Skin of body (tissue), 2 donors: ENCODE data around the gene ILK. TPM values are rescaled to one million over a fixed set of nuclear protein-coding genes. Genes with fewer than 3 reads are reported as not detected.

ENCODE experiments used
- DNase-seq: peaks from one replicate; lab custom pipeline; 2025; lab: John Stamatoyannopoulos, UW
- total RNA-seq: library from RNA; depleted of rRNA; stranded (reverse); fragments of >200 nt; gene quantifications from one replicate; pipeline ENCODE4 v1.2.3, GENCODE V29; 2014

ILK gene
- total RNA-seq, 1 donor from 2014 or later: 104 TPM

DNA sequence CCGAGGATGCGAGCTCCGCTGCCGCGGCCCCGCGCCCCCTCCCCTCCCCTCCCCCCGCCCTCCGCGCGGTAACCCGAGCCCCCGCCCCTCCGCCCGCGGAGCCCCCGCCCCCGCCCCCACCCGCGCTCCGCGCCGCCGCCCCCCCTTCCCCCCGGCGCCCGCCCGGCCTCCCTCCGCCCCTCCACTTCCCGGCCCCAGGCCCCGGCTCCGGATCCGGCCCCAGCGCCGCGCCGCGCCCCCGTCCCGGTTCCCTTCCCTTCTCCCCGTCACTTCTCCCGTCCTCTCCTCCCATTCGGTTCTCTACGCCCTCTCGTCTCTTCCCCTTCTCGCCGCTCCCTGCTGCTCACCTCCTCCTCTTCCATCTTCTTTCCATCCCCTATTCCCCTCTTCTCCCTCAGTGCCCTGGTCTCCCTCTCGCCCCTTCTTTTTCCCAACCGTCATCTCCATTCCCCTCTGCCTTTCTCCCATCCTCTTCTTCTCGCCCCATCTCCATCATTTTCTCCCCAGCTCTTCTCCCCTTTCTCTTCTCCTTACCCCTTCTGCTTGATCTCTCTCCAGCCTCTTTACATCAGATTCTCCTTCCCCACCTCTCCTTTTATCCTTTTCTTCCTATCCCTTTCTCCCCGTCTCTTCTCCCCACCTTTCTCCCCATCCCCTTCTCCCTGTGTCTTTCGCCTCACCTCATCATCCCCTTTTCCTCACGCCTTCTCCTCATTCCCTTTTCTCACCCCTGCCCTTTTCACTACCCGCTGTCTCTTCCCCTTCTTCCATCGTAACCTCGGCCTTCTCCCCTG, 52.4 kb downstream of the ILK start, which contains the start of gene DCHS1:
Gene DCHS1, minus strand, starts transcription at position 20 of the 794 bp plus-strand sequence. CDS start 14,196 bp downstream, outside the sequence.
- DNase-seq: peak; percentile 39

DNA sequence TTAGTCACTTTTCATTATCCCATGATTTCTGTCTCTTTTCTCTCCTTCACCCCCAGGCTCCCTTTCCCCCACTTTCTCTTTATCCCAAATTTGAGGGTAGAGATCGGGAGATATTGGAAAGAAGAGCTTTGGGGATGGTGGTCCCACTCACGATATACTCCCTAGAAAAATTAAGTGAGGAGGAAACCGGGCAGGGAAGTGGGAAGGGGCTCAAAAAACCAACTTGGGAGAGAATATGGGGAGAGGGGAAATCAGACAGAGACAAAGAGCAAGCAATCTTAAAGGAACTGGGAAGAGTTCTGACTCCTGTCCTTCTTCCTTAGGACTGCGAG, 53.0 kb downstream of the ILK start:
- no peak for DNase-seq

DNA sequence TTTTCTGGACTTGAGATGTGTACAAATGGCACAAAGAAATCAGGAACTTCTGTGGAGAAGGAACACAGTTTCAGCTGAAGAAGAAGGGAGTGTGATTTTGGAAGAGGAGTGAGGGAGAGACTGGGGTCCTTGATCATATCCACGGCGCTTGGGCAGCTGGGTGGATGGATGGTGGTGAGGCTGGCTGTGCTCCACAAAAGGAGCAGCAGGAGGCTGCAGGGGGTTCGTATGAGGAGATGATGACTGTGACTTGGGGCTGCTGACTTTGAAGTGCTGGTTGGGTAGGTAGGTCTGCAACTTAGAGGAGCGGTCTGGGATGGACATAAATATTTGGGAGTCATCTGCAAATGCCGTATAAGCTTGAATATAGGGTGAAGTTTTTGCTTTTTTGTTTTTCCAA, 53.4 kb downstream of the ILK start:
- no peak for DNase-seq

DNA sequence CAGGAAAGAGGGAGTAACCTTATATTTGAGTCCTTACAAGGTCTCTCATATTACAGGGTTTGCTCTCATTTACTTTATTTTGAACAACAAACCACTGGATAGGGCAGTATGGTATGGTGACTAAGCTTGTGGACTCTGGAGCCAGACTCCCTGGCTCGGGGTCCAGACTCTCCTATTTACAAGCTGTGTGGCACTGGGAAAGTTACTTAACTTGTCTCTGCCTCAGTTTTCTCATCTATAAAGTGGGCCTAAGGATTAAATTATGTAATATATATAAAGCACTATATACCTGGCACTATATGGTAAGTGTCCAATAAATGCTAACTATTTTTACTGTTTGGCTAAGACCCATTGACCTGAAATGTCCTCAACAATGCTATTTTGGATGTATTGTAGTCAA, 53.8 kb downstream of the ILK start:
- no peak for DNase-seq

DNA sequence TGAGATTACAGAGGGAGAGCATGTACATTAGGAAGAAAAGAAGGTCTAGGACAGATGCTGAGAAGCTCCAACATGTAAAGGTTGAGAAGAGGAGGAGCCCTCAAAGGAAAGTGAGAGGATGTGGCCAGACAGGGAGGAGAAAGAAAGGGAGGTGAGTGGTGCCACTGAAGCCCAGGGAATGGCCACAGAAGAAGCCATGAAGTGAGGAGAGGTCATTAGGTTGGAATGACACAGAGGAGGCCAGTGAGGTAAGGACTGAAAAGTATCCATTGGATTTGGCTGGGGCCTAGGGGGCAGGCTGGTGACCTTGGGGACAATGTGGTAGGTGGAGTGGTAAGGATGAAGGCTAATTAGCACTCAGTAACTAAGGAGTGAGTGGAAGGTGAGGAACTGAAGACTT, 55.1 kb downstream of the ILK start:
- DNase-seq: no peak

Other genes with a start within 250 kb of the ILK start
- gene SMPD1, start 213.3 kb upstream of the ILK start, total RNA-seq: 9.6 TPM
- 16.5 TPM for gene APBB1, start 184.7 kb upstream of the ILK start, total RNA-seq
- 1.9 TPM for gene HPX, start 162.8 kb upstream of the ILK start, total RNA-seq
- 21.4 TPM for gene TRIM3, start 129.8 kb upstream of the ILK start, total RNA-seq
- 28.6 TPM for gene ARFIP2, start 122.4 kb upstream of the ILK start, total RNA-seq
- gene TIMM10B, start 122.3 kb upstream of the ILK start, total RNA-seq: 21.7 TPM
- 7.0 TPM for gene DNHD1, start 106.5 kb upstream of the ILK start, total RNA-seq
- gene RRP8, start 158 bp upstream of the ILK start, total RNA-seq: 11.3 TPM
- 15.3 TPM for gene TAF10, start 8.4 kb downstream of the ILK start, total RNA-seq
- gene TPP1, start 15.6 kb downstream of the ILK start, total RNA-seq: 29.9 TPM
- 29.0 TPM for gene DCHS1, start 52.0 kb downstream of the ILK start, total RNA-seq
- gene MRPL17, start 79.6 kb downstream of the ILK start, total RNA-seq: 22.6 TPM
- gene OR2AG2, start 168.2 kb downstream of the ILK start, total RNA-seq: 0.10 TPM
- gene OR2AG1, start 179.2 kb downstream of the ILK start, total RNA-seq: not detected
- 0.20 TPM for gene OR6A2, start 195.9 kb downstream of the ILK start, total RNA-seq
- not detected for gene OR10A5, start 241.9 kb downstream of the ILK start, total RNA-seq